ENCODE results near the gene DNM2.

DNA sequence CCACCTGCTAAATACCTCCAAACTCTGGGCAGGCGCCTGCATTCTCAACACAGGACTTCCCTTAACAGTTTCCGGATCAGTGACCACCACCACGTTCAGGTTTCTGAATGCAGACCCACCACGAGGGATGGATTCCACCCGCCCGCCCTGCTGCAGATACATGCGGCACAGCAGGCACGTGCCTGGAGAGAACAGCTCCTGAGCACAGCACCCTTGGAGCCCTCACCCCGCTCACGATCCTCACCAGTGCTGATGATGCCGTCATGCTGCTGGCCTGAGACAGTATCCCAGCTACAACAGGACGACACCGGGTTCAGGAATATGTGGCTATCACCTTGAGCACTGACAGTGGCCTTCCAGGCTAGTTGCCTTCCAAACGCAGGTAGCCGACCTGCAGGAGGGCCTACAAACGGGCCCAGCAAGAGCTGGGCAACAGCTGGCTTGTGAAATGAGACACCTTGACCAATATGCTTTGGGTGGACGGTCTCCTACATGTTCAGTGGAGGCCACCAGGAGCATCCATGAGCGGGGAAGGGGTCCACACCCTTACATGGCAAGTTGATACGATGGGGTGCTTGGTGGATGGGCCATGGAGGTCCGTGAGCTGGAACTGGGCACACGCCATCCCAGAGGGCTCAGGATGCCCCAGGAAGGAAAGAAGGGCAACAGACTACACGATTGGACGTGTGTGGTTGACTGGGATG lies 26.5 kb upstream of the DNM2 start:
- TF ChIP-seq, protein P1, sequence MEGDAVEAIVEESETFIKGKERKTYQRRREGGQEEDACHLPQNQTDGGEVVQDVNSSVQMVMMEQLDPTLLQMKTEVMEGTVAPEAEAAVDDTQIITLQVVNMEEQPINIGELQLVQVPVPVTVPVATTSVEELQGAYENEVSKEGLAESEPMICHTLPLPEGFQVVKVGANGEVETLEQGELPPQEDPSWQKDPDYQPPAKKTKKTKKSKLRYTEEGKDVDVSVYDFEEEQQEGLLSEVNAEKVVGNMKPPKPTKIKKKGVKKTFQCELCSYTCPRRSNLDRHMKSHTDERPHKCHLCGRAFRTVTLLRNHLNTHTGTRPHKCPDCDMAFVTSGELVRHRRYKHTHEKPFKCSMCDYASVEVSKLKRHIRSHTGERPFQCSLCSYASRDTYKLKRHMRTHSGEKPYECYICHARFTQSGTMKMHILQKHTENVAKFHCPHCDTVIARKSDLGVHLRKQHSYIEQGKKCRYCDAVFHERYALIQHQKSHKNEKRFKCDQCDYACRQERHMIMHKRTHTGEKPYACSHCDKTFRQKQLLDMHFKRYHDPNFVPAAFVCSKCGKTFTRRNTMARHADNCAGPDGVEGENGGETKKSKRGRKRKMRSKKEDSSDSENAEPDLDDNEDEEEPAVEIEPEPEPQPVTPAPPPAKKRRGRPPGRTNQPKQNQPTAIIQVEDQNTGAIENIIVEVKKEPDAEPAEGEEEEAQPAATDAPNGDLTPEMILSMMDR (IDR thresholded peaks at IDR 0.05) = no peak
- TF ChIP-seq POLR2AphosphoS5 (IDR thresholded peaks at IDR 0.05) = no peak
